Suprapubic skin (tissue), 4 donors: Measurements from ENCODE around the gene GRAMD4. TPM values are rescaled to one million over a fixed set of nuclear protein-coding genes. Genes with fewer than 3 reads are reported as not detected.

Experiments used
- DNase-seq, 2 donors: peaks; one replicate each; pipeline ENCODE4 v3.0.0-alpha.2; 2019; ENCODE audit warnings: low spot score in 2 of 2
- H3K27ac ChIP-seq: fragments of 200-600 bp; sonication (generic); one replicate; pipeline ENCODE4 v1.5.1; 2019
- H3K27me3 ChIP-seq: fragments of 200-600 bp; sonication (generic); one replicate; pipeline ENCODE4 v1.5.1; 2019
- H3K36me3 ChIP-seq: fragments of 200-600 bp; sonication (generic); one replicate; pipeline ENCODE4 v1.5.1; 2019
- H3K4me1 ChIP-seq: fragments of 200-600 bp; sonication (generic); one replicate; pipeline ENCODE4 v1.5.1; 2019
- H3K4me3 ChIP-seq: fragments of 200-600 bp; sonication (generic); one replicate; pipeline ENCODE4 v1.5.1; 2019; ENCODE audit warnings: mild to moderate bottlenecking
- H3K9me3 ChIP-seq: fragments of 200-600 bp; sonication (generic); one replicate; pipeline ENCODE4 v1.5.1; 2019
- EP300 ChIP-seq: sonication (generic); formaldehyde crosslinking; IDR thresholded peaks from one replicate; pipeline ENCODE4 v1.6.1; 2017; ENCODE audit warnings: antibody characterized with exemption
- POLR2A ChIP-seq, 2 donors: fragments of 450-650 bp; IDR thresholded peaks; one replicate each; pipeline ENCODE4 v1.6.1; 2017; ENCODE audit warnings: antibody characterized with exemption in 2 of 2, mild to moderate bottlenecking in 2 of 2, moderate library complexity in 2 of 2
- POLR2AphosphoS5 ChIP-seq, 3 donors: sonication (generic); formaldehyde crosslinking; IDR thresholded peaks; one replicate each; pipeline ENCODE4 v1.6.1; 2017; ENCODE audit warnings: antibody characterized with exemption in 3 of 3
- WGBS: methylation state at CpG from one replicate; pipeline ENCODE4 v1.1.5; 2018; 5-methylcytosine and 5-hydroxymethylcytosine counted together
- total RNA-seq, 4 donors: library from RNA; depleted of rRNA; stranded (reverse); fragments of >200 nt; gene quantifications; one replicate each; pipeline ENCODE4 v1.1.0, GENCODE V29; 2016
- TF ChIP-seq, protein P1 (sequence below), 2 donors: fragments of 200-600 bp in 1 of 2; fragments of 450-650 bp in 1 of 2; sonication (generic) in 1 of 2; IDR thresholded peaks; one replicate each; pipeline ENCODE4 v1.5.1; 2016 to 2019; ENCODE audit warnings: antibody characterized with exemption in 2 of 2, mild to moderate bottlenecking in 1 of 2, moderate library complexity in 1 of 2

Gene GRAMD4
- total RNA-seq, 4 donors from 2014 or later, result 64.1 to 230 (median 164) TPM

DNA sequence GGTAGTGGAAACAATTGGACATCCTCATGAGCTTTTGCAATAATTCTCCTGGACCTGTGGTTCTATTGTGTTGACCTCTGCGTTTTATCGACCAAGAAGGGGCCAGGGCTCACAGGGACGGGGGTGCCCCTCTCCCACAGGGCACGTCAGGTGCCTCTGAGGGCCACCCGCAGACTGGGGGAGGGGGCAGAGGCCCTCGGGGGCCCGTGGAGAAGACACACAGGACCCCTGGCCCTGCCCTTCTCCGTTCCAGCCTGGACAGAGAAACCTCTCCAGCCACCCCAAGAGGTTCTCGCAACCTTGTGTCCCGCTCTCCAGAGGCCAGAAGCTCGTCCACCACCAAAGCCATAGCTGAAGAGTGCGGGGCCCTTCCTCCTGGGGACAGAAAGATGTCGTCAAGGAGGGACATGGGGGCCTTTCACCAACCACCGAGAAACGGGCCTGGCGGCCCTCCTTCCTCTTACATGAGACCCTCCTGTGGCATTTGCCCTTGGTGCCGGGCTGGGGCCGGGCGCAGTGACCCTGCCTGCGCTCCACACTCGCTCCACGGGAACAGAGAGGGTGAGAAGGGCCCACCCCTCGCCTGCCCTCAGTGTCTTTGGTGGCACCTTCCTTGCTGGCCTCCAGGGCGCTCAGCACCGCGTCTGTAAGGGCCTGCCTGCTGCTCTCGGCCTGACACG, 57.3 kb downstream of the GRAMD4 start:
- Histone ChIP-seq H3K27ac (no peak overlapping the region), H3K4me3 (no peak overlapping the region), H3K9me3 (no peaks in the 10 kb centered on the region), H3K27me3 (no peaks in the 10 kb centered on the region), H3K4me1 (peaks cover 20% of the 10 kb centered on the region), H3K36me3 (peaks cover 49% of the 10 kb centered on the region)
- 91% methylated on average over 21 of the region's 28 CpGs for WGBS
- no peak for DNase-seq
- TF ChIP-seq POLR2A (IDR thresholded peaks at IDR 0.05) (no peak), POLR2AphosphoS5 (IDR thresholded peaks at IDR 0.05) (no peak)

GRCh38 chr22:46678003-46678657, 57.9 kb downstream of the GRAMD4 start:
- no peaks in the 10 kb centered on the region for H3K9me3 ChIP-seq
- H3K4me1 ChIP-seq, result peaks cover 13% of the 10 kb centered on the region
- TF ChIP-seq, protein P1, sequence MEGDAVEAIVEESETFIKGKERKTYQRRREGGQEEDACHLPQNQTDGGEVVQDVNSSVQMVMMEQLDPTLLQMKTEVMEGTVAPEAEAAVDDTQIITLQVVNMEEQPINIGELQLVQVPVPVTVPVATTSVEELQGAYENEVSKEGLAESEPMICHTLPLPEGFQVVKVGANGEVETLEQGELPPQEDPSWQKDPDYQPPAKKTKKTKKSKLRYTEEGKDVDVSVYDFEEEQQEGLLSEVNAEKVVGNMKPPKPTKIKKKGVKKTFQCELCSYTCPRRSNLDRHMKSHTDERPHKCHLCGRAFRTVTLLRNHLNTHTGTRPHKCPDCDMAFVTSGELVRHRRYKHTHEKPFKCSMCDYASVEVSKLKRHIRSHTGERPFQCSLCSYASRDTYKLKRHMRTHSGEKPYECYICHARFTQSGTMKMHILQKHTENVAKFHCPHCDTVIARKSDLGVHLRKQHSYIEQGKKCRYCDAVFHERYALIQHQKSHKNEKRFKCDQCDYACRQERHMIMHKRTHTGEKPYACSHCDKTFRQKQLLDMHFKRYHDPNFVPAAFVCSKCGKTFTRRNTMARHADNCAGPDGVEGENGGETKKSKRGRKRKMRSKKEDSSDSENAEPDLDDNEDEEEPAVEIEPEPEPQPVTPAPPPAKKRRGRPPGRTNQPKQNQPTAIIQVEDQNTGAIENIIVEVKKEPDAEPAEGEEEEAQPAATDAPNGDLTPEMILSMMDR (IDR thresholded peaks at IDR 0.05), result no peak
- TF ChIP-seq POLR2AphosphoS5 (IDR thresholded peaks at IDR 0.05), result no peak
- no peak for TF ChIP-seq EP300
- no peak for TF ChIP-seq POLR2A (IDR thresholded peaks at IDR 0.05)
- no peaks in the 10 kb centered on the region for H3K27me3 ChIP-seq
- DNase-seq, result no peak
- WGBS, result 88% methylated on average over 1 of the region's 31 CpGs
- H3K36me3 ChIP-seq, result peaks cover 49% of the 10 kb centered on the region
- H3K4me3 ChIP-seq, result no peak overlapping the region
- no peak overlapping the region for H3K27ac ChIP-seq

- TF ChIP-seq EP300 (no peak), POLR2AphosphoS5 (IDR thresholded peaks at IDR 0.05) (no peak), POLR2A (IDR thresholded peaks at IDR 0.05) (no peak)
- TF ChIP-seq, protein P1 (IDR thresholded peaks at IDR 0.05), result no peak
Measured at GRCh38 chr22:46678785-46679700, 58.9 kb downstream of the GRAMD4 start.

GRCh38 chr22:46679706-46680269, 59.6 kb downstream of the GRAMD4 start:
- TF ChIP-seq POLR2AphosphoS5 (IDR thresholded peaks at IDR 0.05), result no peak
- TF ChIP-seq, protein P1 (IDR thresholded peaks at IDR 0.05), result no peak
- no peak for TF ChIP-seq POLR2A (IDR thresholded peaks at IDR 0.05)
- TF ChIP-seq EP300, result no peak
- no peak overlapping the region for H3K4me3 ChIP-seq
- peaks cover 37% of the 10 kb centered on the region for H3K36me3 ChIP-seq
- no peak overlapping the region for H3K27ac ChIP-seq
- peaks cover 6% of the 10 kb centered on the region for H3K4me1 ChIP-seq
- no peaks in the 10 kb centered on the region for H3K9me3 ChIP-seq
- DNase-seq, result no peak
- H3K27me3 ChIP-seq, result no peaks in the 10 kb centered on the region
- 71% methylated on average over 16 of the region's 16 CpGs for WGBS

More at GRCh38 chr22:46678785-46679700, 58.9 kb downstream of the GRAMD4 start:
- Histone ChIP-seq H3K27ac (peak overlapping the region; percentile 8), H3K9me3 (no peaks in the 10 kb centered on the region), H3K36me3 (peaks cover 43% of the 10 kb centered on the region), H3K27me3 (no peaks in the 10 kb centered on the region), H3K4me1 (peaks cover 4% of the 10 kb centered on the region), H3K4me3 (no peak overlapping the region)
- no peak for DNase-seq
- WGBS, result 79% methylated on average over 36 of the region's 44 CpGs

DNA sequence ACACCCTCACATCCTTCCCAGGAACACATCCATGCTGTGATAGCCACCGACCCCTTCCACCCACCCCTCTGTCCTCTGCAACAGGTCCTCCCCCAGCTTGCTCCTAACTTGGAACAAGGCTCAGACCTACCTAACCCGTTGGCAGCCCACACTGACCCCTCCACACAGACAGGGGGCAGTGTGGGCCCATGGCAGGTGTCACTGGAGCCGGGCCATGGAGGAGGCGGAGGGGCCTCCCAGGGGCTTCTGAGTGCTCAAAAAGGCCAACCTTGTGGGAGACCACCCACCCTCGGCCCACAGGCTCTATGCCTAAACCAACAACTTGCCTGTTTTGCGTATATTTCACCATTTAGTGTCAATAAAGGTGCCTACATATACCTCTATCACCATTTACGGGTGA, 60.8 kb downstream of the GRAMD4 start:
- Histone ChIP-seq H3K4me3 (no peak overlapping the region), H3K9me3 (no peaks in the 10 kb centered on the region), H3K4me1 (peaks cover 17% of the 10 kb centered on the region), H3K27me3 (no peaks in the 10 kb centered on the region), H3K36me3 (peaks cover 28% of the 10 kb centered on the region), H3K27ac (no peak overlapping the region)
- DNase-seq, result no peak
- 85% methylated on average over 6 of the region's 7 CpGs for WGBS
- TF ChIP-seq, protein P1 (IDR thresholded peaks at IDR 0.05), result peak in 1 of 2 donors; percentile 13
- TF ChIP-seq POLR2A (IDR thresholded peaks at IDR 0.05), result no peak
